HuH-7 (cell line): ENCODE data around the gene SUN5.
"Not testable (repeated sequence)": the region's sequence is repeated elsewhere in the genome, so short reads cannot be mapped to it uniquely, and the experiment has no call there.

Source experiments
- DNase-seq: peaks from one replicate; pipeline ENCODE4 v3.0.0; 2011; ENCODE audit warnings: low spot score

SUN5 gene

DNA sequence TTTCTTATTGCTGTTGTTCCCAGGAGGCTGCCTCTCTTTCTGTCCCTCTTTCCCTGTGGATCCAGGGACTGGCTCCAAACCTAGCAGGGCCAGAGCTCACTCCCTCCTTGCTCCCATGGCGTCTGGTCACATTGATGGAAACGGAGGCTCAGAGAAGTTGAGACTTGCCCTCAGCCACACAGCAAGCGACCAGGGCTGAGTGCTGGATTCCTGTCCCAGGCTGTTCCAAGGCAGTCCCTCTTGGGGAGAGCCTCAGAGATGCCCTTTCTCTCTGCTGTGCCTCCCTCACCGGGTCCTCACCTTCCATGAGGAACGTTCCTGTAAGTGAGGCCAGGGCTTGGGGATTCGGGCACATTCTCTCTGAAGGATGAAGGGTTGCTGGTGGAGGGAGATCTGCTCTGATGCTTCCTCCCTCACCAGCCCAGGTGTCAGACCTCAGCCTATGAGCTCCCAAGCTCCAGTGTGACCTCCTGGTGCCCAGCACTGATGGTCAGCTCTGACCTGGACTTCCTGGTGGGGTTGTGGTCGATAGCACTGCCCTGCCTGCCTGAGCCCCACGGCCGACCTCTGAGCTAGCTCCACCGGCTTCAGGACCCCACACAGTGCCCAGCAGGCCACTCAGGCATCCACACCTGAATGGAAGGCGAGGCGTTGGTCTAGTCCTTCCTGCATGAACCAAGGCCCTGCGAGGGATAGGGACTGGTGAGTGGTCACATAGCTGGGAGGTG, 26.8 kb downstream of the SUN5 start:
- no peak for DNase-seq

DNA sequence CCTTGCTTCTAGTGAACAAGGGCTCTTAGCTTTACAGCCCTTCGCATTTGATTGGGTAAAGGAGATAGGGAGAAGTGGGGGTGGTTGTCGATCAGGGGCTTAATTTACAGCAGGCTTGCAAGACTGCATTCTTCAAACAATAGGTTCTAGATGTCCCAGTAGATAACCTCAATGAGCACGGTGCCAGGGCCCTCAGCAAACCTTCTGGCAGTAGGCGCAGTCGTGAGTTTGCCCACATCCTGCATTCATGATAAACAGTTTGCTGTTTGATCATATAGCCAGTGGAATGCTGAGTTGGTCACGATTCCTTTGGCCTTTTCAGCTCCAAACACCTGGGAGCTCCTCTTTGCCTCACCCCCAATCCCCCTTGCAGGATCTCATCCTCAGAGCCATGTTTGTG, 27.5 kb downstream of the SUN5 start:
- no peak for DNase-seq

DNA sequence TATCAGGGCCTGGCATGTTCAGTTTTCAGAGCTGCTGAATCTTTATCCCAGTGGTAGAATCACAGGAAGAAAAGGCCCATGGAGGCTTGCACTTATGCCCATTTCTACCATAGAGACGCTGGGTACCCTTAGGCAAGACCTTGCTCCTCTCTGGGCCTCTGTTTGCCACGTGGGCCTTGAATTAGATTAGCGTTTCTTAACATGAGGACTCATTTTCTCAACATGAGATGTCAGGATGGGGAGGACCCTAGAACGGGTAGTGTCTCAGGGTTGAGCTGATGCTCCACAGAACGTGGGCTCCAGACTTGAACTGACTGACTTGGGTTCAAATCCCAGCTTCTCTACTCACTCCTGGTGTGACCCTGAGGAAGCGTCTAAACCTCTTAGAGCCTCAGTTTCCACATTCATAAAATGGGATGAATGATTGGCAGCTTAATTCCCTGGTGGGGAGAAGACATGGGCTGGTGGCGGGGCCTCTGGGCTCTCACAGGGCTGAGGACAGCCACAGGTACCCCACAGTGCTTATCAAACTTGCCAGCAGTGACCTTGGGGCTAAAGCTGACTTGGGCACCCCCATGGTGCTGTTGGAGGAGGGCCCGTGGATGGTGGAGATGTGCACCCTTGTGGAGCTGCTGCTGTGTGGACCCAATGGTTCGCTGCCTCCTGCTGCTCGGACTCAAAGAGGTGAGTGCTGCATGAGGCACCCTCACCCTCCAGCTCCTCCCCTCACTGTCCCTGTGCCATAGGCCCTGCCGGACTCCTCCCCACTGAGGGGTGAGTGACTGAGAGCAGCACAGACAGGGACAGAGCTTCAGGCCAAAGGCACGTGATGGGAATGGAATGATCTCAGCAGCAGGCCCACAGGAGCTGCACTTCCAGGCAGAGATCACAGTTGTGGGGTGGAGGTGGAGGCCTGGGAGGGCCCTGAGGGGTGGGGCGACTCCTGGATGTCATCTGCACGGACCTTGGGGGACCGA, 28.2 kb downstream of the SUN5 start:
- no peak for DNase-seq

DNA sequence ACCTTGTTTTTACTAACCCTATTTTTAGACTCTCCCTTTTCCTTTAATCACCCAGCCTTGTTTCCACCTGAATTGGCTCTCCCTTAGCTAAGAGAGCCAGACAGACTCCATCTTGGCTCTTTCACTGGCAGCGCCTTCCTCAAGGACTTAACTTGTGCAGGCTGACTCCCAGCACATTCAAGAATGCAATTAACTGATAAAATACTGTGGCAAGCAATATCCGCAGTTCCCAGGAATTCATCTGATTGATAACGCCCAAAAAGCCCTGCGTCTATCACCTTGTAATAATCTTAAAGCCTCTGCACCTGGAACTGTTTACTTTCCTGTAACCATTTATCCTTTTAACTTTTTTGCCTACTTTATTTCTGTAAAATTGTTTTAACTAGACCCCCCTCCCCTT, 29.1 kb downstream of the SUN5 start:
- DNase-seq, result not testable (repeated sequence)

DNA sequence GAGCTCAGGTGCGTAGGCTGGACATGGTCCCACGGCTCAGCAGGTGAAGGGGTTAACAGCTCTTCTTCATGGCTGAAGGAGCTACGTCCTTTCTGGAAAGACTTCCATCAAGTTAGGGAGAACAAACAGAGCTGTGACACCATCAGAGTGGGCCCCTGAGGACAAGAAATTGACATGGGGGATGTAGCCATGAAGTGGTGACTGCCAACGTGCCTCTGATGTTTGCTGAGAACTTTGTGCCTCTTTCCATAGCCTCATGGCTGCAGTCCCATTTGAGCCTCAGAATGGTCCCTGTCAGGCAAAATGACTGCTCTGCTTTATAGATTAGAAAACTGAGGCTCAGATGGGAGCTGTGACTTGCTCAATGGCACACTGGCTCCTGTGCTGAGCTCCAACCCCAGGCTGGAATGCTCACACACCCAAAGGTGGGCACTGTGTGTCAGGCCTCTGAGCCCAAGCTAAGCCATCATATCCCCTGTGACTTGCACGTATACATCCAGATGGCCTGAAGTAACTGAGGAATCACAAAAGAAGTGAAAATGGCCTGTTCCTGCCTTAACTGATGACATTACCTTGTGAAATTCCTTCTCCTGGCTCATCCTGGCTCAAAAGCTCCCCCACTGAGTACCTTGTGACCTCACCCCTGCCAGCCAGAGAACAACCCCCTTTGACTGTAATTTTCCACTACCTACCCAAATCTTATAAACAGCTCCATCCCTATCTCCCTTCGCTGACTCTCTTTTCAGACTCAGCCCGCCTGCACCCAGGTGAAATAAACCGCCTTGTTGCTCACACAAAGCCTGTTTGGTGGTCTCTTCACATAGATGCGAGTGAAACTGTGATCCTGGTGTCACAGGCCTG, 29.8 kb downstream of the SUN5 start:
- DNase-seq, result not testable (repeated sequence)

DNA sequence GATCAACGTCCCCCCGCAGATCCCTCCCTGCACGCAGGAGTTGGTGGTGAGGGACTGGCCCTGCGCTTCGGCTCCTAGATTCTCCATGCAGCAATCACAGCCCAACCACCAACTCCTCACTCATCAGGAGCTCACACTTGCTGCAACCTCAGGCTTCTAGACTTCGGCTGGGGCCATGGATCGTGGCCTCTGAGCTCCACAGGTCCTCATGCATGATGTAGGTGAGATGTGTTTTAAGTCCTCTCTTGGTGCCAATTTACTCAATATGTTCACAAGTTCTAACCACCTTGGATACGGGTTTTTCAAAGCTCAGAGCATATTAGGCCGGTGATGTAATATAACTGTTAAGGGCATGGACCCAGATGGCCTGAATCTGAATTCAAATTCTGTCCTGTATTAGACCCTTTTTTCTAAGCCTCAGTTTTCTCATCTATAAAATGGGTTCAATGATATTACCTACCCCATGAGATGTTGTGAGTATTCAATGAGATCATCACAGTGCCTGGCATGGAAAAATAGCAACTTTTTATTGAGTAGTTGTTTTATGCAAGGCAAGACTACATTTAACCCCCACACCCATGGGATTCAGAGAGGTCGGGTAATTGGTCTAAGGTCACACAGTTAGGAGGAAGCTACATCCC, 31.0 kb downstream of the SUN5 start:
- DNase-seq, result no peak

DNA sequence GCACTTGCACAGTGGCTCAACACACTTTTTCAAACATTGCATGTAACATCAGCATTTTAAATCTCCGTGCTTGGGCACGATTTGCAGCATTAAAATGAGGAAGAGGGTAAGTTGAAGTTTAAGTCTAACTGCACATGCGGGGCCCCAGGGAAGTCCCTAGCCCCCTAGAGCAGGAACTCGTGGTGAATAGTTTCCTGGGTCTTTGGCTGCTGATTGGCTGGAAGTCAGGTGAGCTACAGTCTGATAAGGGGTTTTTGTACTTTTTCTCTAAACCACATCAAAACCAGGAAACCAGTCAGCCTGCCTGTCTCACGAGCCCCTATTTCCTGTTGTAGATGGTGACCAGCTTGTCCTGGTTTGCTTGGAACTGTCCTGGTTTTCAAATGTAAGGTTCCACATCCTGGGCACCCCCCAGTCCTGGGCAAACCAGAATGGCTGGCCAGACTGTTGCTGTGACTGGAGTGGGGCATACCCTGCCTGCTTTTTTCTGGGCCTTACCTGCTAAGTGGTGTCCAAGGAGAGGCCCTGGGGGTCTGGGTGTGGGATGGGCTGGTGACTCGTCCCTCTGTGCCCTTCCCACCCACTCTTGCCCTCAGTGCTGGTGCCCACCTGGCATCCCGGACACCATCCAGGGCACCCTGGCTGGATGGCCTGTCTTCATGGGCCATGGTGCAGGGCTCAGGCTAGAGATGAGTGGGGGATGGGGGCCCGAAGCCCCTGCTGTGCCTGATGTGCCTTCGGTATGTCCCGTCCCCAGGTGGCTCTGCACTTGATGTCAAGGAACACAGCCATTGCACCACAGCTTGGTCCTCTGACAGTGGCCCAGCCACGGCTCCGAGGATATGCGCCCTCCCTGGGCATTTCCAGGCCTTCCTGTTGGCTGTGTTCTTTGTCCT, 31.8 kb downstream of the SUN5 start:
- DNase-seq, result no peak

DNA sequence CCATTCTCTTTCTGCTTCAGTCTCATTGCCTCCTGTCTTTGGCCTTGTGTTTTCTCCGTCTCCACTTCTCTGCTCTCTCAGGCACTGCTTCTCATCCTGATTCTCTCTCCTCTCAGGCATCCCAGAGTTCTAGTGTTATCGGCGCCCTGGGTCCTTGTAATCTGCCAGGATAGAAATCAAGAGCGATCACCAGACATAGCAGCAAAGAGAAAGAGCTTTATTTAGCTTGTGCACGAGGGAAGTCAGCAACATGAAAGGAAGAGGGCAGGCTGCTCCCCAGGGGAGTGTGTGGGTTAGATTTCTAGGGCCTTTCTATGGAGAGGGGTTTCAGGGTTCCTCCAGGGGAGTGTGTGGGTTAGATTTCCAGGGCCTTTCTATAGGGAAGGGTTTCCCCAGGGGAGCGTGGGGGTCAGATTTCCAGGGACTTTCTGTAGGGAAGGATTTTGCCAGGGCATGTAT, 32.5 kb downstream of the SUN5 start:
- no peak for DNase-seq

DNA sequence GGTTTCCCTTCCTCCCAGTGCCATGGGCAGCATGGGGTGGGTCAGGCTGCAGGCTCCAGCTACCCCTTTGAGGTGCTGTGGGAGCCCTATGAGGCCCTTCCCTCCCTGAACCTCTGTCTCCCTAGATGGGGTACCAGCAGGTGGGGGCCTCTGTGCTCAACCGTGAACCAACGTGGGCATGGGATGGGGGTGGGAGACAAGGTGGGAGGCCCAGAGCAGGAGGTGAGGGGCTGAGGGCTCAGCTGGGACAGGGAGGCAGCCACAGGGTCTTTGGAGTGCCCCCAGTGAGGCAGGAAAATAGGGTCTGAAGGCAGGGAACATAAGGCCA, 33.3 kb downstream of the SUN5 start:
- DNase-seq, result no peak

DNA sequence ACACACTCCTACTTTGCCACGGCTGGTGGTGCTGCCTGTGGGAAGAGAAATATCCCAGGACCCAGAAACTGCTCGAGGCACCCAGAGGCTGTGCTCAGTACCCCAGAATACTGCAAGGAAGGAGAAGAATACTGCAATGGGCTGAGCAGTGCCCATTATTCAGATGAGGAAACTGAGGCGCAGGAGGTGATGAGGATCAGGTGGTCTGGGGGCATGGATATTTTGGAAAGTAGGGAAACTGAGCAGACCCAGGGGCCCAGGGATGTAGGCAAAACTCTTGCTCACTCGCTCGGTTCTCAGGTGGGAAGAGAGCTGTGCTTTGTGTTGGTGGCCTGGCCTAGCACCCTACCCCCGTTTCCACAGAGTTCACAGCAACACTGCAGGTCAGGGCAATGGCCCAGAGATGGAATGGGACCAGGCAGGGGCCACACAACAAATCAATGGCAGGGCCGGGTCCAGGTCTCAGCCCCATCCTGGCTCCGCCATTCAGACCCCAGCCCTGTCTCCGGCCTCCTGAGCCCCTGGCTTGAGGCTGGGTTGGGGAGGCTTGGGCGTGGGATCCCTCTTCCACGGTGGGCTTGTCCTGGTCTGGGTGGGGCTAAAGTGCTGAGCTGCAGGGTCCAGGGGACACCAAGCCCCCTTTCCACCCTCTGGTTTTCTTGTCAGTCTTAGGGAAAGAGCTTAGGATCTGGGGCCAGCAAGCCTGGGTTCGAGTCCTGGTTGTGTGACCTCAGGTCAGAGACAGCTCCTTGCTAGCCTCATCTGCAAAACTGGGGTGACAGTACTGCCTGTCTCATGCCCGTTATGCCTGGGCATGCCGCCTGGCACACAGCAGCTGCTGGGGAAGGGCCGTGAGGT, 33.9 kb downstream of the SUN5 start:
- no peak for DNase-seq

DNA sequence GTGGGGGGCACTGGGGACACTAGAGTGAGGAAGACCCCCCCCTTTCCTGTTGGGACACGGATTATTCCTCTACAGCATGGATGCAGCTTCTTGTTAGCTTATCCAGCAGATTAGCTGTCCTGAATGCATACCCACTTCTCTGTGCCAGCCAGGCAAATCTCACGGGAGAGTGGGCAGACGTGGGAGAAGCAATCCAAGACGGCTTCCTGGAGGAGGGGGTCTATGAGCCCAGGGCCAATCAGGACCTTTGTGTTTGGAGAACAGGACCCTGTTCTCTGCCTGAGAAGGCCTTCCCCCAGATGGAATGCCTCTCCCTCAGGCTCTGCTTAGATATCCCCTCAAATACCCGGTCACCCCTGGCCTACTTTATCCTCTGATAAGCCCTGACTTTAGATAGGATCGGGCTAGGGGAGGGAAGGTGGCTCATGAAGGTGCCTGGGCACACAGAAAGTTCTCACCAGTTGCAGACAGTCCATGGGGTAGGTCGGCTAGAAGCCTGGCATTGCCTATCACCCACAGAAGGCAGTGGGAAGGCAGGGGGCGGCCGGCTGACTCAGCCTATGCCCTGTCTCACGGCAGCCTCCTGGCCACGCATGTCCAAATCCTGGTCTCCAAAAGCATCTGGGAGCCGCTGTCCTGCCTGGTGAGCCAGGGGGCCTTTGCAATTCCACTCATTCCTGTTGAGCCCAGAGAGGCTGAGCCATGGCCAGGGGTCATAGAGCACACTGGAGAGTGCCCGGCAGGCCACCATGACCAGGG, 34.7 kb downstream of the SUN5 start:
- DNase-seq, result no peak

DNA sequence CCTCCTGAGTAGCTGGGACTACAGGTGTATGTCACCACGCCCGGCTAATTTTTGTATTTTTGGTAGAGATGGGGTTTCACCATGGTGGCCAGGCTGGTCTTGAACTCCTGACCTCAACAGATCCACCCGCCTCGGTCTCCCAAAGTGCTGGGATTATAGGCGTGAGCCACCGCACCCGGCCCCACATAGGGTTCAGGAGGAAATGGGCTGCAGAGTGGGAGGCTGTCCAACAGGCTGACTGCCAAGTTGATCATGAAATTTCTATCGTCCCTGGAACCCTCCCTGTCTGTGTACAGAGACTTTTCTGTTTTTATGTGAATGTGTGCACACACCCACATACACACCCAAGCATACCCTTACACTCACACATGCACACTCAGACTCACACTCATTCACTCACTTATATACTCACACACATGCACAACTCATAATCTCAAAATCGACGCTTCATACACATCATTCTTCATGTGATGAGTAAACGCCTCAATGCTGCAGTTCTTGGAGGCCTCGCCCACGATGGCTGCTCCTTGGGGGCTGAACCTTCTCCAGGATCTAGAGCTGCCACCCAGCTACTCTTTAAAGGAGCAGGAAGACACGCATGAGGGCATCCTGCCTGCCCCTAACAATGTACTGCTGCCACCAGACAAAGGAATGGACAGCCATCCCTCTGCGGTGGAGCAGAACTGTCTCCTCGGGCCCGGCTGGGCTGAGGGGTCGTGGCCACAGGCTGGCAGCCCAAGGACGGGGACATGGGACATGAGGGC, 35.6 kb downstream of the SUN5 start:
- no peak for DNase-seq

DNA sequence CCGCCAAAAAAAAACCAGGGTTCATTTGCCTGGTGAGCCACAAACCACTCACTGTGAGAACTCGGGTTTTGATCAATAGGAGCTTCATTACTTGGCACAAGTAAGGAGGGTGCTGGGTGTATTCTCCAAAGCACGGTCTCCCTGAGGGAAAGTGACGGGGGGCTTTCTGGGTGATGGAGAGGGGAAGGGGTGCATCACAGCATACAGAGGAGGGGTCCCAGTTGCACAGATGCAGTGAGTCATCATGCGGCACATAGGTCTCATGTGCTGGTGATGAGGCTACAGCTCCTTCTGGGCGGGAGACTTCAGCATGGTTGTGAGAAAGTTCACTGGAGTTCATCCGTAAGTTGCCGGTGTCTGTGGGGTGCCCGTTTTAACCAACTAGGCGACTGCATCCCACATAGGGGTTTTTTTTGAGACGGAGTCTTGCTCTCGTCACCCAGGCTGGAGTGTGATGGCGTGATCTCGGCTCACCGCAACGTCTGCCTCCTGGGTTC, 36.2 kb downstream of the SUN5 start:
- no peak for DNase-seq

DNA sequence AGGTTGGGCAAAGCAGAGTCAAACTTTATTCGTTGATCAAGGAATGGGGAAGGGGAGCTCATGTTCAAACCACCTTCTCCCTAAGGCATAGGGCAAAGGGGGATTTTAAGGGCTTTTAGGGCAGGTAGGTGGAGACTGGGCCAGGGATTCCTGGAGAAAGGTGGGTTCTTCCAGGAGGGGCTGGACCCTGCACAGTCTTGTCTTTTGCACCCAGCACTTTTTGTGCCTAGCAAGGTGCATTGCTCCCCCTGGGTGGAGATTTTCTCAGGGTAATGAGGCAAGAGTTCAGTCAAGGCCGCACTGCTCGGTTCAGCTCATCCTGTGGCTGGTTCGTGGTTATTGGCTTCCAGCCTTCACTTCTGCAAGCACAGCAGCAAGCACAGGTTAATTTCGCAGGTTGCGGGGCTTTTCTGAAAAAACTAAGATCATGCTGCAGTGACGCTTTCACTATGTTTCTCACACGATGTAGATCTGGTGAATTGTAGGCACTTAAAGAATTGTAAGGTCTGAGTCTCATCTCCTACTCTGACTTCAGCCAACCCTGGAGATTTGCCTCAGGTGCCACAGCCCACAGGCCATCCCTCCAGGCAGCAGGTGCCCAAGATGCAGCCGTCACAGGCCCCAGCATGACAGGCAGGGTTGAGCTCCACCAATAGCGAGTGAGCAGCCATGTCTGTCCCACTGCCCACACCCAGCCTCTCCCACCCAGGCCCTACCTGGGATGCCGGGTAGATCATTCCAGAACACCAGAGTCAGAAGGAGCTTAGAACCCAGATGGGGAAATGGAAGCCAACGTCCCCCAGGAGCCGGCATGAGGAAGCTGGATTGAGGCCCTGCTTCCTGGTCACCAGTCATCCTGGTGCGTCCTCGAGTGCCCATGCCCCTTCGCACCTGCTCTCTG, 37.1 kb downstream of the SUN5 start:
- DNase-seq, result peak; percentile 6

DNA sequence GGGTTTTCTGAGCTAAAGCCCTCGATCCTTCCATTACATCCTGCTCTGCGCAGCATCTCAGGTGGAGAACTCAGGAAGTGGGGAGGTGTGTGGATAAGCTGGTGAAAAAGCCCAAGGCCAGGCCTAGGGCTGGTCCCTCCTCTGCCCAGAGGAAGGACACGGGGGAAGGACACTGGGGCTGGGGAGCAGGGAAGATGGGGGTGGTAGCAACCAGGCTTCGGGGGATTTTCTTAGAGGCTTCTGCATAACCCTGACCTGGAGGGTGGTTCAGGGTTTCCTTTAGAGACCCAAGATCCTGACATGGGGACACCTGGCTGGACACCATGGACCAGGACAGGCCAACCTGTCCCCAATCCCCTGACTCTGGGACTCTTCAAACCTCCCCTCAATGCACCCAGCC, 37.9 kb downstream of the SUN5 start:
- peak; percentile 3 for DNase-seq

DNA sequence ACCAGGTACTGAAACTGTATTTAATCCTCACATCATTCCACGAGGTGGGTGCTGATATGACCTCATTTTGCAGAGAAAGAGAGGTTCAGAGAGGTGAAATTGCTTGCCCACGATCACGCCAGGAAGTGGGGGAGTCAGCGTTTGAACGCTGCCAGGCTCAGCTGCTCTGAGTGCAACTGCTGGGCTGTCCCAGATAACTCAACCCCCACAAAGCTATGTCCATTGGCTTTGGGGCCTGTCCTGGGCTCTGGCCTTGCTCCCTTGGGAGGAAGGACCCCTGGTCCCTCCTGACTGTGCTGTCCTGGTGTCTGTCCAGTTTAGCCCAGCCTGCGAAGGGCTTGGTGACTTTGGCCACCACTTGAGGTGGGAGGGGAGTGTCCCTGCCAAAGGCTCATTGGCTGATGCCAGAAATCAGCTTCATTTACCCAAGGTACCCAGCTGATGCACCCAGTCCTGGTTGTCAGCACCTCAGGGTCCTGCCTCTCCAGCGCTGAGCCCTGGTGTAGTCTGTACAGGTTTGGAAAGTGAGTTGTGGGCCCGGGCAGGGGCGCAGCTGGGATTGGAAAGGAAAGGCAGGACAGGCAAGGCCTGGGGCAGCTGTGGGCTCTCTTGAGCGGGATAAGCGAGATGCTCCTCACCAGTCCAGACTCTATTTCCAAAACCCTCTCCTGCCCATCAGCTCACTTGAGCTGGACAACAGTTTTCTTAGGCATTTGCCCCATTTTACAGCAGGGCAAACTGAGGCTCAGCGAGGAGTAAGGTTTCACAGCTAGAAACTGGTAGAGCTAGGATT, 38.5 kb downstream of the SUN5 start:
- DNase-seq, result peak; percentile 3
